Loucy (cell line): ENCODE measurements around the gene KCNK7.

ENCODE experiments used
- CTCF ChIP-seq: fragments of 200-600 bp; sonication (generic); conservative IDR thresholded peaks from 2 replicates; pipeline ENCODE4 v1.5.1; 2014; ENCODE audit warnings: mild to moderate bottlenecking, antibody characterized with exemption, low read length
- EZH2phosphoT487 ChIP-seq: fragments of 200-600 bp; IDR thresholded peaks from 2 replicates; pipeline ENCODE4 v1.6.1; 2018; ENCODE audit warnings: antibody characterized with exemption, mild to moderate bottlenecking, moderate library complexity, borderline replicate concordance

- TF ChIP-seq CTCF, result no peak
- no peak for TF ChIP-seq EZH2phosphoT487
Observed at GRCh38 chr11:65641297-65642013, 45.9 kb upstream of the KCNK7 start.
